RWPE2 (cell line): ENCODE results near the gene ENKD1.

Experiments used
- ATAC-seq: fragments of 200-7000 bp; cut with Tn5 transposase; 3 replicates; pipeline ENCODE4 v1.9.1; 2021; ENCODE audit warnings: low read depth
- DNase-seq: peaks from one replicate; pipeline ENCODE4 v3.0.0-alpha.2; 2020; ENCODE audit warnings: low spot score
- H3K27ac ChIP-seq: fragments of 450-650 bp; 2 replicates; pipeline ENCODE4 v1.5.1; 2017; ENCODE audit warnings: mild to moderate bottlenecking; ENCODE audit not compliant: poor library complexity, severe bottlenecking
- H3K27me3 ChIP-seq: fragments of 250-450 bp; sonication (Bioruptor Pico); 2 replicates; pipeline ENCODE4 v1.5.1; 2021; ENCODE audit warnings: mild to moderate bottlenecking, moderate library complexity; ENCODE audit not compliant: insufficient read depth, poor library complexity, severe bottlenecking
- H3K36me3 ChIP-seq: fragments of 250-450 bp; sonication (Bioruptor Pico); 2 replicates; pipeline ENCODE4 v1.5.1; 2020; ENCODE audit warnings: low read depth, mild to moderate bottlenecking, moderate library complexity
- H3K4me1 ChIP-seq: fragments of 250-450 bp; sonication (Bioruptor Pico); 2 replicates; pipeline ENCODE4 v1.5.1; 2021; ENCODE audit warnings: mild to moderate bottlenecking, moderate library complexity; ENCODE audit not compliant: insufficient read depth, poor library complexity, severe bottlenecking
- H3K4me3 ChIP-seq: fragments of 250-450 bp; sonication (Bioruptor Pico); 2 replicates; pipeline ENCODE4 v1.5.1; 2021; ENCODE audit warnings: mild to moderate bottlenecking, moderate library complexity; ENCODE audit not compliant: severe bottlenecking
- H3K9me3 ChIP-seq: fragments of 250-450 bp; sonication (Bioruptor Pico); 2 replicates; pipeline ENCODE4 v1.5.1; 2021; ENCODE audit warnings: mild to moderate bottlenecking, moderate library complexity; ENCODE audit not compliant: severe bottlenecking
- CTCF ChIP-seq: fragments of 450-650 bp; IDR thresholded peaks from one replicate; pipeline ENCODE4 v1.5.1; 2017; ENCODE audit warnings: mild to moderate bottlenecking, moderate library complexity; ENCODE audit not compliant: poor library complexity, severe bottlenecking

The ENKD1 gene

GRCh38 chr16:67651847-67652246 lies 14.7 kb downstream of the ENKD1 start:
- DNase-seq (no peak), ATAC-seq (no peak)
- no peaks in the 10 kb centered on the region for H3K36me3 ChIP-seq
- TF ChIP-seq CTCF: no peak
- H3K9me3 ChIP-seq: no peaks in the 10 kb centered on the region
- no peak overlapping the region for H3K4me3 ChIP-seq
- no peaks in the 10 kb centered on the region for H3K4me1 ChIP-seq
- H3K27me3 ChIP-seq: peaks cover 79% of the 10 kb centered on the region
- no peak overlapping the region for H3K27ac ChIP-seq

GRCh38 chr16:67651039-67651438 lies 15.5 kb downstream of the ENKD1 start:
- Histone ChIP-seq H3K4me1 (no peaks in the 10 kb centered on the region), H3K27me3 (peaks cover 80% of the 10 kb centered on the region), H3K27ac (no peak overlapping the region), H3K9me3 (no peaks in the 10 kb centered on the region), H3K4me3 (no peak overlapping the region), H3K36me3 (no peaks in the 10 kb centered on the region)
- no peak for ATAC-seq
- DNase-seq: no peak
- no peak for TF ChIP-seq CTCF

- Histone ChIP-seq H3K9me3 (no peaks in the 10 kb centered on the region), H3K4me3 (no peak overlapping the region), H3K36me3 (no peaks in the 10 kb centered on the region), H3K27ac (no peak overlapping the region), H3K27me3 (peaks cover 87% of the 10 kb centered on the region), H3K4me1 (no peaks in the 10 kb centered on the region)
- no peak for TF ChIP-seq CTCF
- no peak for ATAC-seq
- no peak for DNase-seq
These were observed 16.5 kb downstream of the ENKD1 start for GRCh38 chr16:67650023-67650422.

GRCh38 chr16:67649494-67649931 lies 17.0 kb downstream of the ENKD1 start:
- TF ChIP-seq CTCF: no peak
- H3K4me1 ChIP-seq: no peaks in the 10 kb centered on the region
- no peak overlapping the region for H3K27ac ChIP-seq
- no peak overlapping the region for H3K4me3 ChIP-seq
- H3K9me3 ChIP-seq: no peaks in the 10 kb centered on the region
- H3K27me3 ChIP-seq: peaks cover 87% of the 10 kb centered on the region
- DNase-seq (no peak), ATAC-seq (no peak)
- H3K36me3 ChIP-seq: no peaks in the 10 kb centered on the region

- ATAC-seq: no peak
- Histone ChIP-seq H3K9me3 (no peaks in the 10 kb centered on the region), H3K27ac (no peak overlapping the region), H3K27me3 (peaks cover 82% of the 10 kb centered on the region), H3K4me3 (no peak overlapping the region), H3K4me1 (no peaks in the 10 kb centered on the region), H3K36me3 (no peaks in the 10 kb centered on the region)
- DNase-seq: no peak
- TF ChIP-seq CTCF: no peak
These were observed 17.7 kb downstream of the ENKD1 start for GRCh38 chr16:67648764-67649407.
